Left hindlimb (tissue), 1 donor: Measurements from ENCODE around the gene ATAD5.
"Not testable (repeated sequence)": the region's sequence is repeated elsewhere in the genome, so short reads cannot be mapped to it uniquely, and the experiment has no call there.

Experiments
- DNase-seq: peaks from one replicate; pipeline ENCODE4 v3.0.0-alpha.2; 2018

ATAD5 gene

GRCh38 chr17:30831663-30832437 lies at the start of gene ATAD5:
ATAD5 (plus strand) TSS chr17:30831966; CDS start chr17:30832348, 382 bp downstream.
- DNase-seq, result peak; percentile 92

GRCh38 chr17:30782206-30782605 lies 49.6 kb upstream of the ATAD5 start:
- DNase-seq, result no peak

GRCh38 chr17:30788918-30789317 lies 42.8 kb upstream of the ATAD5 start:
- no peak for DNase-seq

GRCh38 chr17:30790279-30790678 lies 41.5 kb upstream of the ATAD5 start:
- no peak for DNase-seq

GRCh38 chr17:30793282-30793977 lies 38.3 kb upstream of the ATAD5 start:
- no peak for DNase-seq

- DNase-seq, result no peak
These were observed 37.4 kb upstream of the ATAD5 start for GRCh38 chr17:30794372-30794771.

GRCh38 chr17:30796016-30796415 lies 35.8 kb upstream of the ATAD5 start:
- no peak for DNase-seq

GRCh38 chr17:30801671-30802070 lies 30.1 kb upstream of the ATAD5 start:
- DNase-seq, result no peak

GRCh38 chr17:30805944-30806456 lies 25.8 kb upstream of the ATAD5 start:
- DNase-seq, result no peak

- DNase-seq, result no peak
These were observed 23.9 kb upstream of the ATAD5 start for GRCh38 chr17:30807896-30808295.

- DNase-seq, result no peak
These were observed 22.9 kb upstream of the ATAD5 start for GRCh38 chr17:30808785-30809286.

GRCh38 chr17:30809867-30810266 lies 21.9 kb upstream of the ATAD5 start:
- DNase-seq, result no peak

GRCh38 chr17:30812218-30813177 lies 19.3 kb upstream of the ATAD5 start:
- no peak for DNase-seq

GRCh38 chr17:30814236-30814635 lies 17.5 kb upstream of the ATAD5 start:
- DNase-seq, result not testable (repeated sequence)

GRCh38 chr17:30814860-30815259 lies 16.9 kb upstream of the ATAD5 start:
- not testable (repeated sequence) for DNase-seq

GRCh38 chr17:30816165-30816564 lies 15.6 kb upstream of the ATAD5 start:
- DNase-seq, result no peak

- no peak for DNase-seq
These were observed 11.6 kb upstream of the ATAD5 start for GRCh38 chr17:30819971-30820705.

GRCh38 chr17:30821871-30822723 lies 9.7 kb upstream of the ATAD5 start:
- no peak for DNase-seq

- not testable (repeated sequence) for DNase-seq
These were observed 8.8 kb upstream of the ATAD5 start for GRCh38 chr17:30822919-30823318.

GRCh38 chr17:30823421-30823820 lies 8.3 kb upstream of the ATAD5 start:
- DNase-seq, result no peak

GRCh38 chr17:30824002-30824355 lies 7.8 kb upstream of the ATAD5 start:
- DNase-seq, result no peak
